ENCODE data around the gene NR4A2. TPM values are rescaled to one million over a fixed set of nuclear protein-coding genes. Genes with fewer than 3 reads are reported as not detected.

NR4A2 gene
- total and polyA plus RNA-seq, 2 experiments from 2014 or later, result 0.86 to 2.9 TPM

GRCh38 chr2:156329927-156330726 lies 2.4 kb downstream of the NR4A2 start:
- no peak overlapping the region for H3K27ac ChIP-seq
- H3K9ac ChIP-seq, result no peak overlapping the region
- 96 to 97% methylated on average over 23 of the region's 23 CpGs for WGBS, 2 experiments (ENCODE audit: low coverage in 1 of 2, low lambda C conversion rate in 2 of 2, missing lambda C conversion rate in 2 of 2)
- no peaks in the 10 kb centered on the region for H3K27me3 ChIP-seq (replicated peaks; ENCODE audit: insufficient read depth)
- H3K36me3 ChIP-seq (ENCODE audit: low read depth), result no peaks in the 10 kb centered on the region
- 0 out of 2 replicates have a peak, but pooled peaks cover 10% of the 10 kb centered on the region for H3K4me1 ChIP-seq (ENCODE audit: insufficient read depth)
- no peaks in the 10 kb centered on the region for H3K9me2 ChIP-seq (ENCODE audit: insufficient read depth)
- no peak overlapping the region for H2AFZ ChIP-seq
- no peak for DNase-seq
- TF ChIP-seq EZH2phosphoT487 (IDR thresholded peaks at IDR 0.05; ENCODE audit: insufficient read depth, low read depth) (no peak), EZH2 (IDR thresholded peaks at IDR 0.05; ENCODE audit: insufficient read depth, poor library complexity, severe bottlenecking) (no peak)
- 0 out of 2 replicates have a peak, but pooled peaks cover 20% of the 10 kb centered on the region for H3F3A ChIP-seq (ENCODE audit: insufficient read depth)
- no peak overlapping the region for H3K4me2 ChIP-seq (ENCODE audit: unreplicated experiment)
- H3K4me3 ChIP-seq, result no peak overlapping the region
- peaks cover 12% of the 10 kb centered on the region for H3K79me2 ChIP-seq (ENCODE audit: insufficient read depth)
- in situ Hi-C loops (cut with MboI), result loop anchor here (10.0 kb wide), 1 partner anchor 245 kb away; no protein-coding TSS in a partner anchor
- no peaks in the 10 kb centered on the region for H3K9me3 ChIP-seq (ENCODE audit: low read depth)
- H4K20me1 ChIP-seq (ENCODE audit: insufficient read depth), result no peaks in the 10 kb centered on the region

DNA sequence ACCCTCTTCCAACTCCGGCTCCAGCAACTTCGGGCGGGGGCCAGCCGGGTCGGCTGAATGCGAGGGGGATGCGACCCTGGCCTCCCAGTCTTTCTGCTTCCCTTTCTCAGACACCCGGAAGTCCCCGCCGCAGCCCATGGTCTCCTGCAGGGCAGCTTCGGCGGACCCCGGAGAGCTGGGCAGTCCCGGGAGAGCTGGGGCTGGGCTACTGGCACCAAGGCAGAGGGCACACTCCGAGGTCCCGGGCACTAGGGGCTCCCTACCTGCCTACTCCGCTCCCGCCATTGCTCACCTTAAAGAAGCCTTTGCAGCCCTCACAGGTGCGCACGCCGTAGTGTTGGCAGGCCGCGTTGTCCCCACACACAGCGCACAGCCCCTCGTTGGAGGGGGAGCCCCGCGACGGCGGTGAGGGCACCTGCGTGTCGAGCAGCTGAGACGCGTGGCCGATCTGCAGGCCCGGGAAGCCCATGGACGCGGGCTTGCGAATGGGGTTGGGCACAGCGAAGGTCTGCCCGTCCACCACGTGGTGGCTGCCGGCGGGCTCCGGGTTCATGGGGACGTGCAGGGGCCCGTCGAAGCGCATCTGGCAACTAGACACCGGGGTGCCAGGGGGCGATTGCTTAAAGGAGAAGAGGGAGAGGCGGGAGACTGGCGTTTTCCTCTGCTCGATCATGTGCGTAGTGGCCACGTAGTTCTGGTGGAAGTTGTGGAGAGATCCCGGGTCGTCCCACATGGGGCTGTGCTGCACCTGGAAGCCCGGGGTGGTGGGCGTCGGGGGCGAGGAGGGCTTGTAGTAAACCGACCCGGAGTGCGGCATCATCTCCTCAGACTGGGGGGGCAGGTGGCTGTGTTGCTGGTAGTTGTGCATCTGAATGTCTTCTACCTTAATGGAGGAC lies 3.2 kb downstream of the NR4A2 start:
- Histone ChIP-seq H3K27me3 (replicated peaks; ENCODE audit: insufficient read depth) (no peaks in the 10 kb centered on the region), H3K4me2 (ENCODE audit: unreplicated experiment) (no peak overlapping the region)

GRCh38 chr2:156327835-156328695 lies 4.5 kb downstream of the NR4A2 start:
- Histone ChIP-seq H3K79me2 (ENCODE audit: insufficient read depth) (peaks cover 12% of the 10 kb centered on the region), H3K9me3 (ENCODE audit: low read depth) (no peaks in the 10 kb centered on the region), H3K27me3 (replicated peaks; ENCODE audit: insufficient read depth) (no peaks in the 10 kb centered on the region), H3K9ac (no peak overlapping the region), H3K4me1 (ENCODE audit: insufficient read depth) (0 out of 2 replicates have a peak, but pooled peaks cover 7% of the 10 kb centered on the region), H3K4me2 (ENCODE audit: unreplicated experiment) (no peak overlapping the region), H3K4me3 (no peak overlapping the region), H3K9me2 (ENCODE audit: insufficient read depth) (no peaks in the 10 kb centered on the region), H4K20me1 (ENCODE audit: insufficient read depth) (no peaks in the 10 kb centered on the region), H2AFZ (no peak overlapping the region), H3K27ac (no peak overlapping the region), H3K36me3 (ENCODE audit: low read depth) (0 out of 2 replicates have a peak, but pooled peaks cover 7% of the 10 kb centered on the region), H3F3A (ENCODE audit: insufficient read depth) (0 out of 2 replicates have a peak, but pooled peaks cover 20% of the 10 kb centered on the region)
- in situ Hi-C loops (cut with MboI), result loop anchor here (10.0 kb wide), 1 partner anchor 247 kb away; no protein-coding TSS in a partner anchor
- no peak for TF ChIP-seq EZH2 (IDR thresholded peaks at IDR 0.05; ENCODE audit: insufficient read depth, poor library complexity, severe bottlenecking)
- TF ChIP-seq EZH2phosphoT487 (IDR thresholded peaks at IDR 0.05; ENCODE audit: insufficient read depth, low read depth), result no peak
- DNase-seq, result no peak
- 92 to 93% methylated on average over 38 of the region's 38 CpGs for WGBS, 2 experiments (ENCODE audit: low coverage in 1 of 2, low lambda C conversion rate in 2 of 2, missing lambda C conversion rate in 2 of 2)

More for the DNA sequence above, 3.2 kb downstream of the NR4A2 start:
- Histone ChIP-seq H3K9me2 (ENCODE audit: insufficient read depth) (no peaks in the 10 kb centered on the region), H3K9ac (no peak overlapping the region), H3K36me3 (ENCODE audit: low read depth) (0 out of 2 replicates have a peak, but pooled peaks cover 7% of the 10 kb centered on the region), H4K20me1 (ENCODE audit: insufficient read depth) (no peaks in the 10 kb centered on the region), H2AFZ (no peak overlapping the region), H3K9me3 (ENCODE audit: low read depth) (no peaks in the 10 kb centered on the region), H3K79me2 (ENCODE audit: insufficient read depth) (peaks cover 12% of the 10 kb centered on the region), H3K4me3 (no peak overlapping the region), H3K4me1 (ENCODE audit: insufficient read depth) (0 out of 2 replicates have a peak, but pooled peaks cover 7% of the 10 kb centered on the region), H3K27ac (no peak overlapping the region), H3F3A (ENCODE audit: insufficient read depth) (0 out of 2 replicates have a peak, but pooled peaks cover 20% of the 10 kb centered on the region)
- WGBS, 2 experiments (ENCODE audit: low coverage in 1 of 2, low lambda C conversion rate in 2 of 2, missing lambda C conversion rate in 2 of 2), result 82 to 90% methylated on average over 43 to 64 of the region's 64 CpGs
- in situ Hi-C loops (cut with MboI), result loop anchor here (10.0 kb wide), 1 partner anchor 246 kb away; no protein-coding TSS in a partner anchor
- DNase-seq, result no peak
- TF ChIP-seq EZH2 (IDR thresholded peaks at IDR 0.05; ENCODE audit: insufficient read depth, poor library complexity, severe bottlenecking) (no peak), EZH2phosphoT487 (IDR thresholded peaks at IDR 0.05; ENCODE audit: insufficient read depth, low read depth) (no peak)
